ENCODE measurements around the gene GPR17.
A peak's percentile ranks its signal among the peaks of the same experiment; 100 is the strongest.

The GPR17 gene

GRCh38 chr2:127688405-127688804 lies 42.5 kb downstream of the GPR17 start:
- no peak overlapping the region for H3K4me3 ChIP-seq (ENCODE audit: low read depth, low read length)
- TF ChIP-seq, protein P1, sequence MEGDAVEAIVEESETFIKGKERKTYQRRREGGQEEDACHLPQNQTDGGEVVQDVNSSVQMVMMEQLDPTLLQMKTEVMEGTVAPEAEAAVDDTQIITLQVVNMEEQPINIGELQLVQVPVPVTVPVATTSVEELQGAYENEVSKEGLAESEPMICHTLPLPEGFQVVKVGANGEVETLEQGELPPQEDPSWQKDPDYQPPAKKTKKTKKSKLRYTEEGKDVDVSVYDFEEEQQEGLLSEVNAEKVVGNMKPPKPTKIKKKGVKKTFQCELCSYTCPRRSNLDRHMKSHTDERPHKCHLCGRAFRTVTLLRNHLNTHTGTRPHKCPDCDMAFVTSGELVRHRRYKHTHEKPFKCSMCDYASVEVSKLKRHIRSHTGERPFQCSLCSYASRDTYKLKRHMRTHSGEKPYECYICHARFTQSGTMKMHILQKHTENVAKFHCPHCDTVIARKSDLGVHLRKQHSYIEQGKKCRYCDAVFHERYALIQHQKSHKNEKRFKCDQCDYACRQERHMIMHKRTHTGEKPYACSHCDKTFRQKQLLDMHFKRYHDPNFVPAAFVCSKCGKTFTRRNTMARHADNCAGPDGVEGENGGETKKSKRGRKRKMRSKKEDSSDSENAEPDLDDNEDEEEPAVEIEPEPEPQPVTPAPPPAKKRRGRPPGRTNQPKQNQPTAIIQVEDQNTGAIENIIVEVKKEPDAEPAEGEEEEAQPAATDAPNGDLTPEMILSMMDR (conservative IDR thresholded peaks at IDR 0.05; ENCODE audit: low read depth, low read length): no peak
- DNase-seq (ENCODE audit: low read depth): no peak

DNA sequence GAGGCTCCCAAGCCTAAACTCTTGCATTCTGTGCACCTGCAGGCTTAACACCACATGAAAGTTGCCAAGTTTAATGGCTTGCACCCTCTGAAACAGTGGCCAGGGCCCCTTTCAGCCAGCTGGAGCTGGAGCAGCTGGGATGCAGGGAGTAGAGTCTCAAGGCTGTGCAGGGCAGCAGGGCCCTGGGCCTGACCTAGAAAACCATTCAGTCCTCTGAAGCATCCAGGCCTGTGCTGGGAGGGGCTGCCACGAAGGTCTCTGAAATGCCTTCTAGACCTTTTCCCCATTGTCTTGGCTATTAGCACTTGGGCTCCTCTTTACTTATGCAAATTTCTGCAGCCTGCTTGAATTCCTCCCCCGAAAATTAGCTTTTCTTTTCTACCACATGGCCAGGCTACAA lies 44.7 kb downstream of the GPR17 start:
- TF ChIP-seq, protein P1 (conservative IDR thresholded peaks at IDR 0.05; ENCODE audit: low read depth, low read length): no peak
- no peak for DNase-seq (ENCODE audit: low read depth)
- no peak overlapping the region for H3K4me3 ChIP-seq (ENCODE audit: low read depth, low read length)

DNA sequence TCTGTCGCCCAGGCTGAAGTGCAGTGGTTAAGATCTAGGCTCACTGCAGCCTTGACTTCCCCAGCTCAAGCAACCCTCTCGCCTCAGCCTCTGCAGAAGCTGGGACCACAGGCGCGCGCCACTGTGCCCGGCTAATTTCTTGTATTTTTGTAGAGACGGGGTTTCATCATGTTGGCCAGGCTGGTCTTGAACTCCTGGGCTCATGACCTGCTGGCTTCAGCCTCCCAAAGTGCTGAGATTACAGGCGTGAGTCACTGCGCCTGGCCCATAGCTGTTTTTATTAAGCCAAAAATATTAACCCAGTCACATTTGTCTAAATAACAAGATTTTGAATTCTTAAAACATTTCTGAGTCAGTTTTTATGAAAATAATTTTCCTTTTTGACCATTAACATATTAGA lies 49.0 kb downstream of the GPR17 start:
- TF ChIP-seq, protein P1 (conservative IDR thresholded peaks at IDR 0.05; ENCODE audit: low read depth, low read length): no peak
- DNase-seq (ENCODE audit: low read depth): no peak
- H3K4me3 ChIP-seq (ENCODE audit: low read depth, low read length): no peak overlapping the region

- TF ChIP-seq, protein P1 (conservative IDR thresholded peaks at IDR 0.05; ENCODE audit: low read depth, low read length): peak; percentile 54
- H3K4me3 ChIP-seq (ENCODE audit: low read depth, low read length): peak overlapping the region; percentile 41
- DNase-seq (ENCODE audit: low read depth): peak; percentile 50
These were observed 49.8 kb downstream of the GPR17 start for GRCh38 chr2:127695491-127696472.

GRCh38 chr2:127697482-127698180 lies 51.7 kb downstream of the GPR17 start:
- no peak overlapping the region for H3K4me3 ChIP-seq (ENCODE audit: low read depth, low read length)
- TF ChIP-seq, protein P1 (conservative IDR thresholded peaks at IDR 0.05; ENCODE audit: low read depth, low read length): no peak
- no peak for DNase-seq (ENCODE audit: low read depth)

- H3K4me3 ChIP-seq (ENCODE audit: low read depth, low read length): no peak overlapping the region
- TF ChIP-seq, protein P1 (conservative IDR thresholded peaks at IDR 0.05; ENCODE audit: low read depth, low read length): no peak
These were observed 52.8 kb downstream of the GPR17 start for GRCh38 chr2:127698553-127699355.

More at GRCh38 chr2:127698553-127699355, 52.8 kb downstream of the GPR17 start:
- no peak for DNase-seq (ENCODE audit: low read depth)
